Stimulated activated CD8-positive, alpha-beta memory T cell treated with anti-CD3 and anti-CD28 coated beads, Interleukin-12 subunit alpha, Interleukin-12 subunit beta, amount 100 ng/mL, for 1 hour (primary cell): Measurements from ENCODE around the gene CRABP2.

ENCODE experiments used
- DNase-seq: peaks from one replicate; pipeline ENCODE4 v3.0.0-alpha.2; 2020; ENCODE audit warnings: low read depth

CRABP2 gene

GRCh38 chr1:156741481-156741983, 36.1 kb upstream of the CRABP2 start:
- no peak for DNase-seq

- peak; percentile 92 for DNase-seq
Measured at GRCh38 chr1:156740741-156741480, 35.5 kb upstream of the CRABP2 start, which contains the start of gene MRPL24. TSS of gene MRPL24 (minus strand) at chr1:156741088. CDS start at chr1:156738704, 2,384 bp downstream.

DNA sequence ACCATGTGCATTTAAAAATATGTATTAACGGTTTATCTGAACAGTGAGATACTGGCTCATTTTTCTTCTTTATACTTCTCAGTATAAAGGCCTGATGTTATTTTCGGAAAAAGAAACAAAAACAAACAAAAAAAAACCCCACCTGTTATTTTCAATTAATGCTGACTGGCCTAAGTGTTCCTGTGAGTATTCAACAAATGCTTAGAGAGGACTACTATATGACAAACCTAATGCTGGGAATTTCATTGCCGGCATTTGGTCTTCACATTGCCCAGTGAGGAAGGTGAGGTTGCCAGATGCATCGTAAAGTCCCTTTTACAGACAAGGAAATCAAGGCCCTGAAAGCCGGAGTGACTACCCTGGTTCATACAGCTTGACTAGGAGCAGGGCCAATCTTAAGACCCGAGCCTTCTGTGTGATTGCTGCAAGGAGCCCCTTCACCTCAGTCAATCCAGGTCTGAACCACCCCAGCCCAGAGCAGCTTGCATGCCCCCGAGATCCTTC, 34.9 kb upstream of the CRABP2 start:
- no peak for DNase-seq

DNA sequence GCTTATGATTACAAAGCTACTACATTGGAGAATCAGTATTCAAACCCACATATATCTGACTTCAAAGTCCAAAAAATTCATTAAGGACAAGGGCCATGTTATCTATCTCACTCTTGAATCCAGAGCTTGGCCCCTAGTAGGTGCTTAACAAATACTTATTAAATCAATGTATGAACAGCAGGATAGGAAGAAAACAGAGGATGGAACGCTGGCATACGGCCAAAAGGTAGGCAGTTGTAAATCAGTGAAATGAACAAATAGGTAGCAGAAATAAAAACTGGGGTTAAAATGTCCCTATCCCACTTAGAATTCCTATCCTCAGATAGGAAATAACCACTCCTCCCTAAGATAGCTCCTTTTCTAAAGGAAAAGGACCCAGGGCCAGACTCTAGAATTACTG, 33.5 kb upstream of the CRABP2 start:
- no peak for DNase-seq

DNA sequence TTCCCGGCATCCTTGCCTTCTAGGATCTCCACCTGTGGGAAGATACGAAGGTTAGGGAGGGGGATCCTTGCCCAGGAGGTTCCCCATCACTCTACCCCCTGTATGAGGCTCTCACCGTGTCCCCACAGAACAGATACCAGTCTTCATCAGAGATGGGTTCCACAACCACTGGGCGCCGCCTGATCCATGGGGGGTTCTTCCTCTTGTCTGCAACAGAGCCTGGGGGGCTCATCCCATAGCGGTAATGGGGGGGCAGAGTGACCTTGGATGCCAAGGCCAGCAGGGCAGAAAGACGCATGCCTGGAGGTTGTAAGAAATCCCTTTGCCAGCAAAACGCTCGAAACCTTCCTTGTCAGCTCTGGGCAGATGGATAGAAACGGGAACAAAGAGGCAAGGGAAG, 33.0 kb upstream of the CRABP2 start:
- DNase-seq: no peak

DNA sequence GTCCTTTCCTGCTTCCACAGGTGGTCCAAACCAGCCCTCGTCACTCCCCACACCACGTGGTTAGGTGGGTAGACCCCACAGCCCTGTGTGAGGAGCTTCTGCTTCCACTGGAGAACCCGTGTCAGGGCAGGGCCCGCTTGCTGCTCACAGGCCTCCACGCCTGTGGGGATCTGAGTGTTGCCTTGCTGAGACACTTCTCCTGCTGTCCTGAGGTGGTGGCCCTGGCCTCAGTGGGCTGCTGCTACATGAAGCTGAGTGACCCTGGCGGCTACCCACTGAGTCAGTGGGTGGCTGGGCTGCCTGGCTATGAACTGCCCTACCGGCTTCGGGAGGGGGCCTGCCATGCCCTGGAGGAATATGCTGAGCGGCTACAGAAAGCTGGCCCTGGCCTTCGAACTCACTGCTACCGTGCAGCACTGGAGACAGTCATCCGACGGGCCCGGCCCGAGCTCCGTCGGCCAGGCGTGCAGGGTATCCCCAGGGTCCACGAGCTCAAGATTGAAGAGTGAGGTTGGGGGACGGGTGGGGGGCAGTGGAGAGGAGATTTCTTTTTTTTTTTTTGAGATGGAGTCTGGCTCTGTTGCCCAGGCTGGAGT, 28.7 kb upstream of the CRABP2 start:
- no peak for DNase-seq

- peak; percentile 91 for DNase-seq
Measured at GRCh38 chr1:156728599-156729462, 23.4 kb upstream of the CRABP2 start, which contains the start of gene ISG20L2. TSS of gene ISG20L2 (minus strand) at chr1:156728766. CDS start at chr1:156727652, 1,114 bp downstream.

DNA sequence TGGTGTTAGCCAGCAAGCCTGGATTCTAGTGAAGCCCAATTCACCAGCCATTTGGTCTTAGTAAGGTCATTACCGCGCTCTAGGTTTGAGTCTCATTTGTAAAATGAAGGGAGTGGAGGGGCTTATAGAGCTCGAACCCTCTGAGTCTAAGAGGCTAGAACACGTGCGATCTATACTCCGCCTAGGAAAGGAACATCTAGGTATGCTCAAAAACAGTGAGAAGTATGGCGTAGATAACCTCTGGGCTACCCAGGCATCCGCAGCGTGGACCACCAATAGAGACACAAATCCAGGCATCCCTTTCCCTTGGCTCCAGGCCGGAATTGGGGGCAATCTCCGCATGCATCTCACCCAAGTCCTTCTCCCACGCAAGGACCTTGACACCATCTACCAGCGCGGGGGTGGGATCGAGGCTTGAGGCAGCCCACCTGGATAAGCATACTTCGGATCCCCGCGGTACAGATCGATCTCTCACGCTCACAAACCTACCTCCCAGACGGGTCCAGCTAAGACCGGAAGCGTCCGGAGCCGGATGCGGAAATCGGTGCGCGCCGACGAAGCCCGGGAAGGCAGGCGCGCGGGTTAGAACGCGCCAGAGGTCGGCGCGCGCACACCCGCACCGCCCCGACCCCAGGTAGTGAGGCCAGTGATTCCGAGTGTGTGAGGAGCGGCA, 22.7 kb upstream of the CRABP2 start, which contains the start of gene METTL25B:
METTL25B (plus strand) TSS at position 544 of the 673 bp plus-strand sequence. CDS start 636 bp downstream, outside the sequence.
- DNase-seq: no peak

- no peak for DNase-seq
Measured at GRCh38 chr1:156727492-156727891, 22.1 kb upstream of the CRABP2 start.

- DNase-seq: no peak
Measured at GRCh38 chr1:156726549-156727226, 21.3 kb upstream of the CRABP2 start.

DNA sequence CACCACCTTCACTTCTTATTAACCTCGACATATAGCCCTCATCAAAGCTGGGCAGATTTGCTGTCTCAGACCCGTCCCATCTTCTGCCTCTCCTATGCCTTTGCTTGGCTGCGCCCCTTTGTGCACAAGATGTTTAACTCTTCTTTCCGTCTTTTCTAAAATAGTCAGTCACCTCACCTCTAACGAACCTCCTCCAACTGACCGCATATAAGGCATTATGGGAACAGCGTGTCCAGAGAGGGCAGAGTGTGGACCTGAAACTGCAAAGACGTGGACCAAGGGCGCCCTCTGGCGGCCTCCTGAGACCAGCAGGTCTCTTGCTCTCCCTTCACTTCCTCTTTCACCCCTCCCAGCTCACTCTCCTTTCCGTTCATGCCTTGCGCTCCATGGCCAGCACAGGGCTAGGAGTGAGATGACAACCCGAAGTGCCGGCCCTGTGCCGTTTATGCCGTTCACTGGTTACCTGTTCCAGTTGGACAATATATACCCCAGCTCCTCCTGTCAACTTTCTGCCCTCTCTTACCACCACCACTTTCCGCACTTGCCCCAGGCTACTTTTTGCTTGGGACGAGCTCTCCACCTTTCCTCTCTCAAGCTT, 20.4 kb upstream of the CRABP2 start:
- DNase-seq: peak; percentile 72

DNA sequence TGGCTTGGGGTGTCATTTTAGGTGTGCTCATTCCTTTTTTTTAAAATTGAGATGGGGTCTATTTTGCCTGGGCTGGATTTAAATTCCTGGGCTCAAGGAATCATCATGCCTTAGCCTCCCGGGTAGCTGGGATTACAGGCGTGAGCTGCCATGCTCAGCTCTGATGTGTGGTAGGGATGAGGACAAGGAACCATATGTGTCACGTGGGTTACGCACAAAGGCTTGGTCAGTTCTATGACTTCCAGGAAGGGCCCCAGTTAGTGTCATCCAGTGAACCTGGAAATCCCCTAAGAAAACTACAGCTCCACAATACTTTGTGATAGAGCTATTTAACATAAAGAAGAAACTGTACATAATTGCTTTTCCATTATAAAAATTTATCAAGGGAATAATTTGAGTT, 16.2 kb upstream of the CRABP2 start:
- DNase-seq: no peak

- no peak for DNase-seq
Measured at GRCh38 chr1:156721131-156721530, 15.7 kb upstream of the CRABP2 start.

- DNase-seq: no peak
Measured at GRCh38 chr1:156717351-156717750, 12.0 kb upstream of the CRABP2 start.

DNA sequence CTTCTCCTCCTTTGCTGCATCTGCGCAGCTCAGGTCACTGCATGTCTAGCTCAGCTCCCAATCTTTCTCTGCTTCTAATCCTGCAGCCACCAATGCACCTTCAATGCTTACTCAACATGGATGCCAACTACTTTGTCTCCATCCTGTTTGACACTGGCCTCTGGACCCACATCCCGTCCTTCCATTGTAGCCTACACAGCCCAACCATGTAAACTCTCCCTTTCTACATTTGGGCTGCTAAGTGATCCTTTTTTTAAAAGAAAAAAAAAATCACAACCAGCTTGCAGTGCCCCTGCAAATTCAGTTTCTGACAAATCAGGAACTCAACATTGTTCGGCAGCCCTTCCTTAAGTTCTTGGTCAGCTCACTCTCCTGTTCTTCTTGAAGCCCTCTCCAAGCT, 9.4 kb upstream of the CRABP2 start:
- no peak for DNase-seq

GRCh38 chr1:156712626-156713025, 7.2 kb upstream of the CRABP2 start:
- DNase-seq: no peak

DNA sequence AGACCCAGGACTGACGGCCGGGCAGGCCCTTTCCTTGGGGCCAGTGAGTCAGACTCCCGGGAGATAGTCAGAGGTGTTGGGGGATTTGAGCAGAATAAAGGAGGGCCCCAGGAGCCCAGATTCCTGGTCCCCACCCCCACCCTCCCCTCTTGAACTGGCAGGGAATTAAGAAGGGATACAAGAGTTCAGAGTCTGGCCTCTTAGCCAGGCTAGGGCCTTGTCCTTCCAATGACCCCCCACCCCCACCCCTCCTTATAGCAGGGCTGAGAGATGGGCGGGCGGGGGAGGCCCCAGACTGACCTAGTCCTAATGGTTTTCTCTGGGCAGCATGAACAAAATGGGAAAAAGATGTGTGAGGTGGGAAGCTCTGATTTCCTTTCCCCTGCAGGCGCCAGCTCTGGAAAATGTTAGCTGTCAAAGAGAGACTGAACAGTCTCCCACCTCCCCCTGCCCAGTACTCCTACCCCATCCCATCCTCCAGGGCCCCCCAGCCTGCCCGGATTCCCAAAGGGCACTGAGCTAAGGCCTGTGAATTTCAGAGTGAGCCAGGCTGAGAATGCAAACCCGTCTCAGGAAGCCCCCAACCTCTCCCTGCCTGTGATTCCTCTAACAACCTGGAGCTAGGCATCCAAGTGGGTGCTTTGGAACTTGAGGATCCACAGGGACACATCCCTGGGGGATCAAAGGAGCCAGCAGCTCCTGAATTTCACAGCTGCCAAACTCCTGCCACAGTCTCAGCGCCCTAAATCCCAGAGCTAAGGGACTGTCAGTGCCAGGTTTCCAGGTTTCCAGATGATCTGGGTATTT, 5.8 kb upstream of the CRABP2 start:
- no peak for DNase-seq

- no peak for DNase-seq
Measured at GRCh38 chr1:156709757-156710489, 4.5 kb upstream of the CRABP2 start.

GRCh38 chr1:156709031-156709430, 3.6 kb upstream of the CRABP2 start:
- DNase-seq: no peak
